ENCODE data around the gene ZNF771. TPM values are rescaled to one million over a fixed set of nuclear protein-coding genes. Genes with fewer than 3 reads are reported as not detected.

The ZNF771 gene
- total RNA-seq, 1 donor, result 9.2 TPM

DNA sequence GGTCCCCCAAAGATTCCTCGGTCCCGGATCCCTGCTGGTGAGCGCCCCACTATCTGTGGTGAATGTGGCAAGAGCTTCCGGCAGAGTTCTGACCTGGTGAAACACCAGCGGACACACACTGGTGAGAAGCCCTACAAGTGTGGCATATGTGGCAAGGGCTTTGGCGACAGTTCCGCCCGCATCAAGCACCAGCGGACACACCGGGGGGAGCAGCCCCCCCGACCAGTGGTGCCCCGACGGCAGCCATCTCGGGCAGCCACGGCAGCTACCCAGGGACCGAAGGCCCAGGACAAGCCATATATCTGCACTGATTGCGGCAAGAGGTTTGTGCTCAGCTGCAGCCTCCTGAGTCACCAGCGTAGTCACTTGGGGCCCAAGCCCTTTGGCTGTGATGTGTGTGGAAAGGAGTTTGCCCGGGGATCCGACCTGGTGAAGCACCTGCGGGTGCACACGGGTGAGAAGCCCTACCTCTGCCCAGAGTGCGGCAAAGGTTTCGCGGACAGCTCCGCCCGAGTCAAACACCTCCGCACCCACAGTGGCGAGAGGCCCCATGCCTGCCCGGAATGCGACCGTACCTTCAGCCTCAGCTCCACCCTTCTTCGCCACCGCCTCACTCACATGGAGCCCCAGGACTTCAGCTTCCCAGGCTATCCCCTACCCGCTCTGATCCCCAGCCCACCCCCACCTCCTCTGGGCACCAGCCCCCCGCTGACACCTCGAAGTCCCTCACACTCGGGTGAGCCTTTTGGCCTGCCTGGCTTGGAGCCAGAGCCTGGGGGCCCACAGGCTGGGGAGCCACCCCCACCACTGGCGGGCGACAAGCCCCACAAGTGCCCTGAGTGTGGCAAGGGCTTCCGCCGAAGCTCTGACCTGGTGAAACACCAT lies 9.4 kb upstream of the ZNF771 start:
- DNase-seq (ENCODE audit: low read depth in 2 of 3, low spot score in 2 of 3), result no peak

DNA sequence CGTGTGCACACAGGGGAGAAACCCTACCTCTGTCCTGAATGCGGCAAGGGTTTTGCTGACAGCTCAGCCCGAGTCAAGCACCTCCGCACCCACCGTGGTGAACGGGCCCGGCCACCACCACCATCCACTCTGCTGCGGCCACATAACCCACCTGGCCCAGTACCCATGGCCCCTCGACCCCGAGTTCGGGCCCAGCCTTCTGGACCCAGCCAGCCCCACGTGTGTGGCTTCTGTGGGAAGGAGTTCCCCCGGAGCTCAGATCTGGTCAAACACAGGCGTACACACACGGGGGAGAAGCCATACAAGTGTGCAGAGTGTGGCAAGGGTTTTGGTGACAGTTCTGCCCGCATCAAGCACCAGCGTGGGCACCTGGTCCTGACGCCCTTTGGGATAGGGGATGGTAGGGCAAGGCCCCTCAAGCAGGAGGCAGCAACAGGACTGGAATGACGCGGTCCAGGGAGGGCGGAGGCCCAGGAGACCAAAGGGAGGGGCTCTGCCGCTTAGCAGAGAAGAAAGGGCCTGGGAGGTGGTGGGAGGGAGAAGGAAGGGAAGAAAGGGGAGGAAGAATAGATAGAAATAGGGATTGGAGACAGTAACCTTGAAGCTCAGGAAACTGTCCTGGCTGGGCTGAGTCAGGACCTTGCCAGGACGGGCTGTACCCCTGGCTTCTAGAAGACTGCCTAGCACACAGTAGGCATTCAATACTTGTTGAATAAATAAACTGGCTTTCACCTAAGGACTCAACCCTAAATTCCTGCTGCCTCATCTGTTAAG lies 8.6 kb upstream of the ZNF771 start:
- DNase-seq (ENCODE audit: low read depth in 2 of 3, low spot score in 2 of 3), result no peak

- DNase-seq (ENCODE audit: low read depth in 2 of 3, low spot score in 2 of 3), result no peak
Measured at GRCh38 chr16:30399435-30400186, 7.8 kb upstream of the ZNF771 start.

DNA sequence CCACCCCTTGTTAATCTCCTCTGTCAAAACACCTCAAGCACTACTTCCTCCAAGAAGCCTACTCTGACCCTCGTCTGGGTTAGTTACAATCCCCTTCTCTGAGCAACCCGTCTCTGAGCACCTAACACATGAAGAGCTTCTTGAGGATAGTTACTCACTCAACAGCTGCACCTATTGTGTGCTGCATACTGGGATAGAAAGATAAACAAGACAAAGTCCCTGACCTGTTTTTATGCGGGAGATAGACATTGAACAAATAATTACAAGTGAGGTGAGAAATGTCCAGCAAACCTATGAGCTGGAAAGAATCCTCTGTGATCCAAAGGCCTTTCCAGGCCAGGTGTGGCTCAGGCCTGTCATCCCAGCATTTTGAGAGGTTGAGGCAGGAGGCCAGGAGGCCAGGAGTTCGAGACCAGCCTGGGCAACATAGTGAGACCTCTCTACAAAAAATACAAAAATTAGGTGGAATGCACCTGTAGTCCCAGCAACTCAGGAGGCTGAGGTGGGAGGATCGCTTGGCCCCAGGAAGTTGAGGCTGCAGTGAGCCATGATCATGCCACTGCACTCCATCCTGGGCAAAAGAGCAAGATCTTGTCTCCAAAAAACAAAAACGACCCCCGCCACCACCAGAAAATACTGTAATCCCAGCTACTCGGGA lies 5.5 kb upstream of the ZNF771 start:
- no peak for DNase-seq (ENCODE audit: low read depth in 2 of 3, low spot score in 2 of 3)

- no peak for DNase-seq (ENCODE audit: low read depth in 2 of 3, low spot score in 2 of 3)
Measured at GRCh38 chr16:30406795-30407101, 658 bp upstream of the ZNF771 start.

DNA sequence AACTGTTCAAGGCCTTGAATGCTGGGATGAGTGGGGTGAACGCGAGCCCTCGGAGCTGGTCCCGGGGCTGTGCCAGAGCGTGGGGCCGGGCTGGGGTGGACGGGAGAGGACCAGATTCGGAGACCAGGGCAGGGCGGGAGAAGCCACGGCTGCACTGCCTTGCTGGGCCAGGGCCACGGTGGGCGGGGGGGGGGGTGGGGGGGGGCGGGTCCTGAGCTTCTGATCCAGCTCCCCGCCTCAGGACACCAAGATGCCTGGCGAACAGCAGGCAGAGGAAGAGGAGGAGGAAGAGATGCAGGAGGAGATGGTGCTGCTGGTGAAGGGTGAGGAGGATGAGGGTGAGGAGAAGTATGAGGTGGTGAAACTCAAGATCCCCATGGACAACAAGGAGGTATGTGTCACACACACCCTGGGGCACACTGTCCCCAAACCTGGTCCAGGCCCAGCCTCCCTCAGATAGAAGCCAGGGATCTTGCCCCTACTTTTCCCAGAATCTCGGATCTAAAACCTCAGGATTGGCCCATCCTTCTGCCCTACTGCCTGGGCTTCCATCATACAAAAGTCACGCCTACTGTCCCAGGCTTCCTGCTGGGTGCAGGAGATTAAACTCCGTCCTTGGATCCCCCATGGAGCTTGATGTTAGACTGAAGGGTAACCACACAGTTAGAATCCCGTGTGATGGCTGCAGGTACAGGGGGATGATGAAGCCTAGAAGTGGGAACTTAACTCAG lies 563 bp downstream of the ZNF771 start:
- DNase-seq (ENCODE audit: low read depth in 2 of 3, low spot score in 2 of 3), result no peak

DNA sequence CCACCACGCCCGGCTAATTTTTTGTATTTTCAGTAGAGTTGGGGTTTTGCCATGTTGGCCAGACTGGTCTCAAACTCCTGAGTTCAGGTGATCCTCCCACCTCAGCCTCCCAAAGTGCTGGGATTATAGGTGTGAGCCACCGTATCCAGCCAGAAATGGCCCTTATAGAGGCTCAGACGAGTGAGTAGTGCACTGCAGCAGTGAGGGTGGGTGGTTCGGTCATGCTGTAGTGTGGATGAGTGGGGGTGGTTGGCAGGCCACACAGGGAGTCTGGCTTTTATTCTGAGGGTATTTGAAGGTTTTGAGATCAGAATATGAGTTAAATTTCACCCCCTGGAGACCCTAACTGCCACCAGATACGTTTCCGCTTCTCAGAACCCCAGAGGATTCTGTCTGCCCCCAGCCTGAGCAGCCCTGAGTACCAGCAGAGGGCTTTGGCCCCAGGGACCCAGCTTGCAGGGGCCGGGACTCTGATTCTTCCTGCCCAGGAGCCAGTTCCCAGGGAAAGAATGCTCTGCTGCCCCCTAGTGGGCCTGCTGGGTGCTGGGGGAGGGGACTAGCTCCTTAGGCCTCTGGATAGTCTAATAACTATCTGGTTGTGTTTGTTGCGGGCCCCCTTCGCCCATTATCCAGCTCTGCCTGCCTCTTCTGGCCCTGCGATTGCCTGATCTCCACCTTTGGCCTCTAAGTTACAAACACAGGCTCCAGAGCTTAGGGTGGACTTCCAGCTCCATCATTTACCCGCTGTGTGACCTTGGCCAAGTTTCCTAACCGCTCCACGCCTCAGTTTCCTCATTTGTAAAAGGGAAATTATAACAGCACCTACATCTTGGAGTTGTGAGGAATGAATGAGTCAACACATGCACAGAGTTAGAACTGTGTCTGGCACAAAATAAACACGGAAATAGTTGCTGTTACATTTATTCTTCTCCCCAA lies 2.0 kb downstream of the ZNF771 start:
- DNase-seq (ENCODE audit: low read depth in 2 of 3, low spot score in 2 of 3), result peak; percentile 84 to 96 (median 89)

GRCh38 chr16:30413112-30413806 lies 5.9 kb downstream of the ZNF771 start:
- DNase-seq (ENCODE audit: low read depth in 2 of 3, low spot score in 2 of 3), result no peak

- DNase-seq (ENCODE audit: low read depth in 2 of 3, low spot score in 2 of 3), result no peak
Measured at GRCh38 chr16:30414159-30414558, 6.8 kb downstream of the ZNF771 start.

- DNase-seq (ENCODE audit: low read depth in 2 of 3, low spot score in 2 of 3), result no peak
Measured at GRCh38 chr16:30416047-30416603, 8.7 kb downstream of the ZNF771 start.

DNA sequence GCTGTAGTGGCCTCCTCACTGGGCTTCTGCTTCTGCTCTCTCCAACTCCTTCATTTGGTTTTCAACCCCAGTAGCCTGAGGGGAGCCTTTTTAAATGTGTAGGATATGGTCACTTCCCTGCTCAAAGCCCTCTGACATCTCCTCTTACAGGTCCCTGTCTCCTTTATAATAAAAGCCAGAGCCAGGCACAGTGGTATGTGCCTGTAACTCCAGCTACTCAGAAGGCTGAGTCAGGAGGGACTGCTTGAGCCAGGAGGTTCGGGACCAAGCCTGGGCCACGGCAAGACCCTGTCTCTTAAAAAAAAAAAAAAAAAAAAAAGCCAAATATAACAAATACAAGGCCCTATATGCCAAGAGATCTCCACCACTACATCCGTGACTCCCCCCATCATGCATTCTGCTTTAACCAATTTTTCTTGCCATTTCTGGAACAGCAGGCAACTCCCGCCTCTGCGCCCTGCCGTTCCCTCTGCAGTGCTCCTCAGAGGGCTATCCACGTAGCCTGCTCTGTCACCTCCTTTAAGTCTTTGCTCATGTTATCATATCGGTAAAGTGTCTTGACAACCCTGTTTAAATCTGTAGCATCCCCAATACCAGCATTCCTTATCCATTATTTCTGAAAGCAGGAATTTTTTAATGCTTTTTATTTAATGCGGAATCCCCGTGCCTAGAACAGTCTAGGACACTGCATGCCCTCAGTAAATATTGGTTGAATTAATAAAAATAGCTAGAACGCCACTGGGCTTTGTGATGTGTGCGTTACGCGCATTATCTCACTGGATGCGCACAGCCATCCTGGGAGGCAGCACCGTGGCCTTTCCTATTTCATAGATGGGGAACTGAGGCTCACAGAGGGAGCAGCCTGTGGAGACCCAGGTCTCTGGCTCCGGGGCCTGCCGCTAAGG lies 9.5 kb downstream of the ZNF771 start:
- DNase-seq (ENCODE audit: low read depth in 2 of 3, low spot score in 2 of 3), result no peak

DNA sequence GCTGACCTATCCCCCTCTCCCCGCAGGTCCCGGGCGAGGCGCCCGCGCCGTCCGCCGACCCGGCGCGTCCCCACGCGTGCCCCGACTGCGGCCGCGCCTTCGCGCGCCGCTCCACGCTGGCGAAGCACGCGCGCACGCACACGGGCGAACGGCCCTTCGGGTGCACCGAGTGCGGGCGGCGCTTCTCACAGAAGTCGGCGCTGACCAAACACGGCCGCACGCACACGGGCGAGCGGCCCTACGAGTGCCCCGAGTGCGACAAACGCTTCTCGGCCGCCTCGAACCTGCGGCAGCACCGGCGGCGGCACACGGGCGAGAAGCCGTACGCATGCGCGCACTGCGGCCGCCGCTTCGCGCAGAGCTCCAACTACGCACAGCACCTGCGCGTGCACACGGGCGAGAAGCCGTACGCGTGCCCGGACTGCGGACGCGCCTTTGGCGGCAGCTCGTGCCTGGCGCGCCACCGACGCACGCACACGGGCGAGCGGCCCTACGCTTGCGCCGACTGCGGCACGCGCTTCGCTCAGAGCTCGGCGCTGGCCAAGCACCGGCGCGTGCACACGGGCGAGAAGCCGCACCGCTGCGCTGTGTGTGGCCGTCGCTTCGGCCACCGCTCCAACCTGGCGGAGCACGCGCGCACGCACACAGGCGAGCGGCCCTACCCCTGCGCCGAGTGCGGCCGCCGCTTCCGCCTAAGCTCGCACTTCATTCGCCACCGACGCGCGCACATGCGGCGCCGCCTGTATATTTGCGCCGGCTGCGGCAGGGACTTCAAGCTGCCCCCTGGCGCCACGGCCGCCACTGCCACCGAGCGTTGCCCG lies 10.3 kb downstream of the ZNF771 start:
- DNase-seq (ENCODE audit: low read depth in 2 of 3, low spot score in 2 of 3), result peak; percentile 89 to 93 (median 90)

DNA sequence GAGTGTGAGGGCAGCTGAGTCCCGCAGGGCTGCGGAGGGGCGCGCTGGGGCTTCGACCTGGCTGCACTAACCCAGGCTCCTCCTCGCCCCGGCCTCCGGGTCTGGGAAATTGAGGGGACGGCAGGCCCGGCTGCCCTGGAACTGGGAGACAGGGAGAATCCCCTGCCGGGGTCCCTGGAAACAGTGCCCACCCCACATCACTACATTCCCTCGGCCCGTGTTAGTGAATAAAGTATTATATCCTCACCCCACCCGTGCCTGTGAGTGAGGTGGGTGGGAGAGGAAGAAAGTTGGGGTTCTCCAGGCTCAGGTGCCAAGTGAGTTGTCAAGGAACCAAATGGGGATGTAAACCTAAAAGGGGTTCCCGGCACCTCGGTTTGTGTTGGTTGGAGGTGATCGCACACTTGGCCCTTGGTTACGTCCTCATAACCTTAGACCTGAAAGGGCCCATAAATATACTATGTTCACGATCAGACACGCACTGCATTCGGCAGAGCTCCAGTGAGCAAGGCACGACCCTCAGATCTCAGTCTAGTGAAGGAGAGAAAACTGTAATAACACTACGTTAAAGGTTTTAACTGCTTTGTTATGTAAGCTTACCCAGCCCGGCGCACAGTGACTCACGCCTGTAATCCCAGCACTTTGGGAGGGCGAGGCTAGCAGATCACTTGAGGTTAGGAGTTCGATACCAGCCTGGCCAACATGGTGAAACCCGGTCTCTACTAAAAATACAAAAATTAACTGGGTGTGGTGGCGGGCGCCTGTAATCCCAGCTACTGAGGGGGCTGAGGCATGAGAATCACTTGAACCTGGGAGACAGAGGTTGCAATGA lies 11.2 kb downstream of the ZNF771 start:
- no peak for DNase-seq (ENCODE audit: low read depth in 2 of 3, low spot score in 2 of 3)

- no peak for DNase-seq (ENCODE audit: low read depth in 2 of 3, low spot score in 2 of 3)
Measured at GRCh38 chr16:30421010-30421409, 13.6 kb downstream of the ZNF771 start.

DNA sequence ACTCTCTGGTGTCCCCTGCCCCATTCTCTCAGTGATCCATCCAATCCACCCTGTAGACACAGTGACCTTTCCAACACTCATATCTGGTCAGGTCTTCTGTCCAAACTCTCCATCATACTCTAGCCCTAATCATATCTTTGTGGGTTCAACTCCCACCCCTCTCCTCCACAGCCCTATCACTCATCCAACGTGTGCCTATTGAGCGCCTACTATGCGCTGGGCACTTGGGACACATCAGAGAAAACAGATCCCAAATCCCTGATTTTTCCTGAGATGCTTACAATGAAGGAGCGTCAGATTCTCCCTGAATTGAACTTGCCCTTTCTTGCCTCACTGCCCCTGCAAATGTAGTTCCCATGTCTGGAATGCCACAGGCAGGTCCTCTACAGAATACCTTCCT lies 20.6 kb downstream of the ZNF771 start:
- DNase-seq (ENCODE audit: low read depth in 2 of 3, low spot score in 2 of 3), result no peak

DNA sequence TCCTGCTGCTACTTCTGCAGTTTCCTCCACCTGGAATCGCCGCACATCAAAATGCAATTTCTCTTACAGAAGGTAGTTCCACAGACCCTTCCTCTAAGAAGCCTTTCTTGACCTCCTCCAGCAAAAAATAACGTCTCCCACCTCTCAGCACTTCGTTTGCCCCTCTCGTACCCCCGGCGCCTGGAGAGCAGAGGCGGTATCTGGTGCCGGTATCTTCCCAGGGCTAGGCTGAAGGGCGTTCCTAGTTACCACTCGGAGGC lies 21.9 kb downstream of the ZNF771 start:
- DNase-seq (ENCODE audit: low read depth in 2 of 3, low spot score in 2 of 3), result no peak

Data from hematopoietic multipotent progenitor cell (in vitro differentiated cells).